DMS 273 (cell line): ENCODE measurements around the gene CCDC102B.
A peak's percentile ranks its signal among the peaks of the same experiment; 100 is the strongest.
"Not testable (repeated sequence)": the region's sequence is repeated elsewhere in the genome, so short reads cannot be mapped to it uniquely, and the experiment has no call there.

ENCODE experiments used
- DNase-seq: peaks from one replicate; lab custom pipeline; 2025; ENCODE audit not compliant: unreplicated experiment; lab: John Stamatoyannopoulos, UW

Gene CCDC102B

GRCh38 chr18:68969027-68969426 is 171.1 kb downstream of the CCDC102B start:
- no peak for DNase-seq

GRCh38 chr18:68972176-68972575 is 174.3 kb downstream of the CCDC102B start:
- DNase-seq = no peak

- DNase-seq = no peak
Measured at GRCh38 chr18:68979737-68980136, 181.9 kb downstream of the CCDC102B start.

- DNase-seq = no peak
Measured at GRCh38 chr18:68983126-68983525, 185.2 kb downstream of the CCDC102B start.

GRCh38 chr18:68984342-68984741 is 186.5 kb downstream of the CCDC102B start:
- no peak for DNase-seq

GRCh38 chr18:68985172-68985820 is 187.4 kb downstream of the CCDC102B start:
- DNase-seq = no peak

GRCh38 chr18:68991286-68991685 is 193.4 kb downstream of the CCDC102B start:
- DNase-seq = no peak

- DNase-seq = peak; percentile 11
Measured at GRCh38 chr18:68992719-68993482, 195.0 kb downstream of the CCDC102B start.

- no peak for DNase-seq
Measured at GRCh38 chr18:68995675-68996074, 197.8 kb downstream of the CCDC102B start.

GRCh38 chr18:68997845-68998244 is 200.0 kb downstream of the CCDC102B start:
- DNase-seq = no peak

- DNase-seq = no peak
Measured at GRCh38 chr18:69000366-69000765, 202.5 kb downstream of the CCDC102B start.

- DNase-seq = peak; percentile 11
Measured at GRCh38 chr18:69002233-69002632, 204.4 kb downstream of the CCDC102B start.

- DNase-seq = not testable (repeated sequence)
Measured at GRCh38 chr18:69006212-69006611, 208.3 kb downstream of the CCDC102B start.

GRCh38 chr18:69008538-69008937 is 210.7 kb downstream of the CCDC102B start:
- no peak for DNase-seq

- DNase-seq = peak; percentile 20
Measured at GRCh38 chr18:69021211-69021805, 223.4 kb downstream of the CCDC102B start.

- peak; percentile 19 for DNase-seq
Measured at GRCh38 chr18:69022426-69022825, 224.5 kb downstream of the CCDC102B start.

GRCh38 chr18:69031571-69031970 is 233.7 kb downstream of the CCDC102B start:
- DNase-seq = peak; percentile 23

- DNase-seq = peak; percentile 16
Measured at GRCh38 chr18:69032009-69032408, 234.1 kb downstream of the CCDC102B start.

- DNase-seq = no peak
Measured at GRCh38 chr18:69035756-69036155, 237.9 kb downstream of the CCDC102B start.

- DNase-seq = no peak
Measured at GRCh38 chr18:69044215-69044614, 246.3 kb downstream of the CCDC102B start.

- no peak for DNase-seq
Measured at GRCh38 chr18:69064063-69064462, 266.2 kb downstream of the CCDC102B start.

- no peak for DNase-seq
Measured at GRCh38 chr18:69067048-69067447, 269.2 kb downstream of the CCDC102B start.
